Endothelial cell of umbilical vein (primary cell): ENCODE measurements around the gene CCN5. TPM values are rescaled to one million over a fixed set of nuclear protein-coding genes. Genes with fewer than 3 reads are reported as not detected.

Experiments
- BruUV-seq: library from RNA; stranded (reverse); fragments of 400-500 nt; replicated peaks from 2 replicates; lab custom pipeline; 2021; lab: Mats Ljungman, UMichigan
- CTCF ChIA-PET: fragments of 300-600, 350-600 bp; sonication (Branson Sonifier 250); formaldehyde crosslinking; loops from one replicate; lab custom pipeline; 2021; ENCODE audit warnings: antibody characterized with exemption, inconsistent platforms; lab: Charles Lee
- POLR2A ChIA-PET: fragments of 300-600, 350-600 bp; sonication (Branson Sonifier 250); formaldehyde crosslinking; loops from one replicate; lab custom pipeline; 2021; ENCODE audit warnings: antibody characterized with exemption, inconsistent platforms; lab: Charles Lee
- DNase-seq: peaks from one replicate; pipeline ENCODE4 v3.0.0-alpha.2; 2011; ENCODE audit warnings: low read depth, low spot score
- FAIRE-seq: peaks from 2 replicates; lab custom pipeline; 2011; peaks lifted over from hg19 to GRCh38; lab: Jason Lieb, UNC
- H2AFZ ChIP-seq: 2 replicates; pipeline ENCODE4 v1.6.0; 2012; ENCODE audit warnings: low read depth, low read length, control low read depth, inconsistent platforms
- H3K27ac ChIP-seq: 2 replicates; pipeline ENCODE4 v1.5.1; 2011; ENCODE audit warnings: low read depth, mild to moderate bottlenecking, control low read depth, low read length, moderate library complexity; ENCODE audit not compliant: insufficient read depth
- H3K27me3 ChIP-seq, 2 experiments: 2 replicates each; pipeline versions ENCODE4 v1.6.0 to v1.6.1; 2011; ENCODE audit warnings: low read length in 2 of 2, mixed read lengths in 1 of 2; ENCODE audit not compliant: control insufficient read depth in 2 of 2, insufficient read depth in 2 of 2
- H3K36me3 ChIP-seq, 2 experiments: 2 replicates in 1 of 2; 3 replicates in 1 of 2; pipeline ENCODE4 v1.5.1; 2011; ENCODE audit warnings: low read length in 2 of 2, mild to moderate bottlenecking in 1 of 2, moderate library complexity in 1 of 2; ENCODE audit not compliant: control insufficient read depth in 2 of 2, insufficient read depth in 2 of 2; ENCODE audit errors: extremely low read depth in 1 of 2
- H3K4me1 ChIP-seq: 3 replicates; pipeline ENCODE4 v1.5.1; 2011; ENCODE audit warnings: mild to moderate bottlenecking, low read length; ENCODE audit not compliant: control insufficient read depth, insufficient read depth; ENCODE audit errors: extremely low read depth
- H3K4me2 ChIP-seq: 2 replicates; pipeline ENCODE4 v1.6.1; 2011; ENCODE audit warnings: low read length, control low read depth, mixed read lengths; ENCODE audit not compliant: insufficient read depth
- H3K4me3 ChIP-seq, 3 experiments: fragments of 200-600 bp in 1 of 3; sonication (generic), shearing (Covaris generic) in 1 of 3; replicated peaks in 1 of 3; 2 replicates each; pipeline ENCODE4 v1.5.1; 2011 to 2016; ENCODE audit warnings: control low read depth in 3 of 3, low read length in 3 of 3, mild to moderate bottlenecking in 2 of 3, inconsistent platforms in 1 of 3, low read depth in 1 of 3, moderate library complexity in 1 of 3; ENCODE audit not compliant: insufficient read depth in 1 of 3
- H3K79me2 ChIP-seq: 2 replicates; pipeline ENCODE4 v1.6.0; 2012; ENCODE audit warnings: low read length, inconsistent platforms; ENCODE audit not compliant: control insufficient read depth, insufficient read depth
- H3K9ac ChIP-seq: replicated peaks from 2 replicates; pipeline ENCODE3; 2011; ENCODE audit warnings: low read length, control low read depth; ENCODE audit not compliant: insufficient read depth; ENCODE audit errors: extremely low read depth
- H3K9me1 ChIP-seq: replicated peaks from 3 replicates; pipeline ENCODE4 v1.6.0; 2011; ENCODE audit warnings: mild to moderate bottlenecking, low read length; ENCODE audit not compliant: control insufficient read depth, insufficient read depth; ENCODE audit errors: extremely low read depth
- H3K9me3 ChIP-seq: replicated peaks from 2 replicates; pipeline ENCODE4 v1.5.1; 2012; ENCODE audit warnings: low read length, inconsistent platforms; ENCODE audit not compliant: control insufficient read depth, insufficient read depth
- H4K20me1 ChIP-seq: replicated peaks from 2 replicates; pipeline ENCODE3; 2011; ENCODE audit warnings: mild to moderate bottlenecking, low read length; ENCODE audit not compliant: control insufficient read depth, insufficient read depth; ENCODE audit errors: extremely low read depth
- EZH2 ChIP-seq: IDR thresholded peaks from 2 replicates; pipeline ENCODE4 v1.6.1; 2012; ENCODE audit warnings: borderline replicate concordance, low read depth, mild to moderate bottlenecking, moderate library complexity, low read length, inconsistent platforms; ENCODE audit not compliant: severe bottlenecking
- FOS ChIP-seq: IDR thresholded peaks from 2 replicates; pipeline ENCODE4 v1.6.1; 2011; ENCODE audit warnings: mild to moderate bottlenecking, low read length, moderate library complexity, borderline replicate concordance; ENCODE audit not compliant: insufficient read depth
- GATA2 ChIP-seq: IDR thresholded peaks from 2 replicates; pipeline ENCODE4 v1.7.0; 2011; ENCODE audit warnings: low read depth, mild to moderate bottlenecking, moderate library complexity, mixed read lengths, low read length; ENCODE audit not compliant: insufficient read length, insufficient read depth
- JUN ChIP-seq: IDR thresholded peaks from 2 replicates; pipeline ENCODE4 v1.6.1; 2011; ENCODE audit warnings: borderline replicate concordance, low read depth; ENCODE audit not compliant: insufficient read length, insufficient read depth
- MYC ChIP-seq: IDR thresholded peaks from one replicate; pipeline ENCODE4 v1.6.1; 2011; ENCODE audit warnings: mild to moderate bottlenecking, low read depth, low read length
- POLR2A ChIP-seq: IDR thresholded peaks from 2 replicates; pipeline ENCODE4 v1.6.1; 2012; ENCODE audit warnings: low read depth, mild to moderate bottlenecking, control low read depth, low read length
- POLR2AphosphoS5 ChIP-seq: IDR thresholded peaks from 2 replicates; pipeline ENCODE4 v1.6.1; 2012; ENCODE audit warnings: low read depth, mild to moderate bottlenecking, control low read depth, low read length, moderate library complexity; ENCODE audit not compliant: insufficient read depth
- dilution Hi-C: fragments of 300-500 bp; cut with MboI; formaldehyde crosslinking; loops from one replicate; pipeline ENCODE4 v1.15.0; 2019; ENCODE audit warnings: low sequenced_read_pairs; ENCODE audit not compliant: extremely low pct_ligation_motif_present
- intact Hi-C: fragments of 100-400 bp; cut with micrococcal nuclease; formaldehyde crosslinking; loops from one replicate; pipeline ENCODE4 v1.10.0; 2022
- polyA plus RNA-seq, 4 experiments: library from polyadenylated mRNA; depleted of rRNA in 3 of 4; stranded (reverse) in 3 of 4; unstranded in 1 of 4; fragments of >200 nt; gene quantifications; 2 replicates each; pipeline versions ENCODE4 v1.2.1 to v1.2.3, GENCODE V29; 2011 to 2012; ENCODE audit warnings: missing spikeins in 1 of 4
- total RNA-seq: library from RNA; stranded (reverse); gene quantifications from 2 replicates; pipeline ENCODE4 v1.2.3, GENCODE V29; 2021
- TF ChIP-seq, protein P1 (sequence below), 2 donors: IDR thresholded peaks; 1 replicate in 1 of 2; 2 replicates in 1 of 2; pipeline ENCODE4 v1.5.1; 2011; ENCODE audit warnings: low read length in 2 of 2, mild to moderate bottlenecking in 2 of 2, moderate library complexity in 2 of 2, control low read depth in 1 of 2, inconsistent platforms in 1 of 2, low read depth in 1 of 2; ENCODE audit not compliant: insufficient read depth in 1 of 2; ENCODE audit errors: extremely low read depth in 1 of 2
- TF ChIP-seq, protein P2 (sequence below): IDR thresholded peaks from 2 replicates; pipeline ENCODE4 v1.6.1; 2011; ENCODE audit not compliant: insufficient read depth, insufficient read length

CCN5 gene
- total and polyA plus RNA-seq, 2 donors (not counting 3 experiments of a cell fraction or from before 2014, with no cell fraction given), result 0.03 TPM; not detected in 1

DNA sequence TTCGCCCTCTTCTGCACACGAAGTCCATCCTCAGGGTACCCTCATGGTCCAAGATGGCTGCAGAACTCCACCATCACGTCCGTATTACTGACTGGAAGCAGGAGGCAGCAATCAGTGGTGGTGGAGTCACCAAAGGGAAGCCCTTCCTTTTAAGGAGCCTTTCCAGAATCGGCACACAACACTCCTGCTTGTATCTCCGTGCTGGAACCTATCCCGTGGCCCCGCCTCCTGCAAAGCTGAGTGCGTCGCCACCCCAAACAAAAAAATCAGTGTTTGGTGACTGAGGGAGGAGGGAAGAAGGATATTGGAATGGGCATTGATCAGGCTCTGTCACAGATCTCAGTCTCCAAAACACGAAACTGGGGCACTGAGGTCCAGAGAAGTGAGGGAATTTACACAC, 5.8 kb upstream of the CCN5 start:
- no peaks in the 10 kb centered on the region for H4K20me1 ChIP-seq
- H3K9me1 ChIP-seq, result no peaks in the 10 kb centered on the region
- DNase-seq (no peak), FAIRE-seq (no peak)
- no peaks in the 10 kb centered on the region for H3K79me2 ChIP-seq
- peaks cover 3% of the 10 kb centered on the region for H3K4me1 ChIP-seq
- H3K27me3 ChIP-seq, result no peaks in the 10 kb centered on the region
- no peak overlapping the region for H2AFZ ChIP-seq
- H3K27ac ChIP-seq, result no peak overlapping the region
- no peak overlapping the region for H3K4me3 ChIP-seq
- CTCF ChIA-PET, result no interaction called here
- BruUV-seq, result no TSS peak
- H3K9me3 ChIP-seq, result no peaks in the 10 kb centered on the region
- TF ChIP-seq MYC (no peak), EZH2 (no peak), FOS (no peak), GATA2 (no peak), JUN (no peak), POLR2A (no peak), POLR2AphosphoS5 (no peak)
- TF ChIP-seq, protein P1, sequence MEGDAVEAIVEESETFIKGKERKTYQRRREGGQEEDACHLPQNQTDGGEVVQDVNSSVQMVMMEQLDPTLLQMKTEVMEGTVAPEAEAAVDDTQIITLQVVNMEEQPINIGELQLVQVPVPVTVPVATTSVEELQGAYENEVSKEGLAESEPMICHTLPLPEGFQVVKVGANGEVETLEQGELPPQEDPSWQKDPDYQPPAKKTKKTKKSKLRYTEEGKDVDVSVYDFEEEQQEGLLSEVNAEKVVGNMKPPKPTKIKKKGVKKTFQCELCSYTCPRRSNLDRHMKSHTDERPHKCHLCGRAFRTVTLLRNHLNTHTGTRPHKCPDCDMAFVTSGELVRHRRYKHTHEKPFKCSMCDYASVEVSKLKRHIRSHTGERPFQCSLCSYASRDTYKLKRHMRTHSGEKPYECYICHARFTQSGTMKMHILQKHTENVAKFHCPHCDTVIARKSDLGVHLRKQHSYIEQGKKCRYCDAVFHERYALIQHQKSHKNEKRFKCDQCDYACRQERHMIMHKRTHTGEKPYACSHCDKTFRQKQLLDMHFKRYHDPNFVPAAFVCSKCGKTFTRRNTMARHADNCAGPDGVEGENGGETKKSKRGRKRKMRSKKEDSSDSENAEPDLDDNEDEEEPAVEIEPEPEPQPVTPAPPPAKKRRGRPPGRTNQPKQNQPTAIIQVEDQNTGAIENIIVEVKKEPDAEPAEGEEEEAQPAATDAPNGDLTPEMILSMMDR (IDR thresholded peaks at IDR 0.05; ENCODE audit: extremely low read depth in 1 of 2, insufficient read depth in 1 of 2, low read depth in 1 of 2, low read length in 2 of 2), result no peak
- TF ChIP-seq, protein P2, sequence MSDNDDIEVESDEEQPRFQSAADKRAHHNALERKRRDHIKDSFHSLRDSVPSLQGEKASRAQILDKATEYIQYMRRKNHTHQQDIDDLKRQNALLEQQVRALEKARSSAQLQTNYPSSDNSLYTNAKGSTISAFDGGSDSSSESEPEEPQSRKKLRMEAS, result no peak
- dilution Hi-C loops (no loop called here), intact Hi-C loops (no loop called here)
- POLR2A ChIA-PET, result no interaction called here
- no peak overlapping the region for H3K4me2 ChIP-seq
- H3K36me3 ChIP-seq, result no peaks in the 10 kb centered on the region
- no peak overlapping the region for H3K9ac ChIP-seq
